HG03095 (cell line): Measurements from ENCODE around the gene TBC1D14.

ENCODE experiments used
- ATAC-seq: cut with Tn5 transposase; IDR thresholded peaks from one replicate; pipeline ENCODE4 v1.9.1; 2021; ENCODE audit warnings: moderate library complexity; ENCODE audit not compliant: unreplicated experiment

The TBC1D14 gene

DNA sequence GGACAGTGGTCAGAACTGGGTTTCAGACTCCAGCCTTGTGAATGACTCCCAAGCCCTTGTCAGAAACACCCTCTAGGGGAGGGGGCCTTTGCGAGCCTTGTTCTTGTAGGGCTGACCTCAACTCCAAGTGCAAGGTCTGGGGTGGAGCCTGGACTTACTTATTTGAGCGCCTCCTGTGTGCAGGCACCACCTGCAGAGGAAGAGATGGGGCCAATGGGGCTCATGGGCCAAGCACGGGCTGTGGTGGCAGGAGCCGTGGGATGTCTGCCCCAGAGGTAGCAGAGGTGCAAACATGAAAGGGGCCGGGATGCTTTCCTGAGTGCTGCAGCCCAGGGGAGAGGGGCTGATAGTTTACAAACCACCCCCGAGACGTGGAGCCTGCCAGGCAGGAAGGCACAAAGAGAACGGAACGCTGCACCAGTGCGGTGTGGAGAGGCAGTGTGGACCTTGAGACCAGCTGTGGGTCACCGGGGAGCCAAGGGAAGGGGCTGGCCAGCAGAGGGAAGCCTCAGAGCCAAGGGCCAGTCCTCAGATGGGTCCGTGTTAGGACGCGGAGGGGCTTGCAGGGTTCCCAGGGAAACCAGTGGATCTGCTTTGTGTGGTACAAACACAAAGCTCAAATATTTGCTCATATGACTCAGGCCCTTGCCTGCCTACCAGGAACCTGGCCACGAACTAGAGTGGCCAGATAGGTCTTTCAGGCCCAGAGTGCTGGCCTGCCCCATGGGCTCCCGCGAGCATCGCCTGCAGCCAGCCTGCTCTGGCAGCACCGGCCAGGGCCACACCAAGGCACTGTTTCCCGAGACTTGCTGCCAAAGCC is 124.8 kb downstream of the TBC1D14 start:
- no peak for ATAC-seq

DNA sequence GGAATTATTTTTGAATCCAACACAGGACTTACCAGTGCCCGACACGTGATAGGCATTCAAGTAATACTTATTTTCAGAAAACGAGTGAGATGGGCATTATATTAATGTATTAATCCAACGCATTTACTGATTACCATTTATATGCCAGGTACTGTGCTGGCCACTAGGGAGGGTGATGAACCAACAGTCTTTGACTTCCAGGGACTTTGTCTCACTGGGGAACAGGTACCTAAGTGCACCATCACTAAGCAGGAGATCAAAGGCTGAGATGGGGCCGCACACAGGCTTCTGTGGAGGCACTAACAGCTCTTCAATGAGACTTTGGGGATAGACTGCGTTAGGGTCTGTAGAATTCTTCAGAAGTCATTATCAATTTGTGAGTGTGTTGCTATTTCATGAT is 127.8 kb downstream of the TBC1D14 start:
- no peak for ATAC-seq

DNA sequence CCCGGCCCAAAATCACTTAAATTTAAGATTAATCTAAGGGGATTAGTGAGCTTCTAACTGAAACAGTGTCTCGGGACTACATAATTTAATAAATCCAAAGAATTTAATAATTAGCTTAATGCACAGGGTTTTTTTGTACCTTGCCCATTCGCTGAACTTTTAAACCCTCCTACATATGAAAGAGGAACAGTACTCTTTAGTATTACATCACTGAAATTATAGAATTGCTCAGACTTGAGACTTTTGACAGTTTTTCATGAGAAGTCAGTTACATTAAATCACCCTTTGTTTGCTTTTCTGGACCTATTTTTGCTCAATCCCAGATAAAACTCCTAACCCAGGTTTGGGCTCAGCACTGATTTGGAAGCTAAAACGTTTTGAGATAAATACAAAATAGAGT is 131.1 kb downstream of the TBC1D14 start:
- ATAC-seq: no peak

DNA sequence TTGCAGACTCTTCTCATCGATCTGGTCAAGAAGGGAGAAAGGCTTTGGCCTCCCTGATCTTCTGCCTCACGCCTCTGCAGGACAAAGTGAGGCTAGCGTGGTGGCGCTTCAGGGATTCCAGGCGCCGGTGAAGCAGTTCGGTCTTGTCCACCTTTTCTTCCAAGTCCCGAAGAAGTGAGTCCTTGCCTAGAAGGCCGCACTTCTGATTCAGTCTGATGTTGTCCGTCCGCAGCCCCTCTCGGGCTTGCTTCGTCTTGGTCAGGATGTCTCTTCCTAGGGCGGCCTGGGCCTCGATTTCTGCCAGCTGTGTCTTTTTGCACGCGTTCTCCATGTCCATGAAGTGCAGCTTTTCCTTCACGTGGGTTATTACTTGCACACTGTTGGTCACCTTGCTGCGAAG is 131.6 kb downstream of the TBC1D14 start:
- no peak for ATAC-seq

DNA sequence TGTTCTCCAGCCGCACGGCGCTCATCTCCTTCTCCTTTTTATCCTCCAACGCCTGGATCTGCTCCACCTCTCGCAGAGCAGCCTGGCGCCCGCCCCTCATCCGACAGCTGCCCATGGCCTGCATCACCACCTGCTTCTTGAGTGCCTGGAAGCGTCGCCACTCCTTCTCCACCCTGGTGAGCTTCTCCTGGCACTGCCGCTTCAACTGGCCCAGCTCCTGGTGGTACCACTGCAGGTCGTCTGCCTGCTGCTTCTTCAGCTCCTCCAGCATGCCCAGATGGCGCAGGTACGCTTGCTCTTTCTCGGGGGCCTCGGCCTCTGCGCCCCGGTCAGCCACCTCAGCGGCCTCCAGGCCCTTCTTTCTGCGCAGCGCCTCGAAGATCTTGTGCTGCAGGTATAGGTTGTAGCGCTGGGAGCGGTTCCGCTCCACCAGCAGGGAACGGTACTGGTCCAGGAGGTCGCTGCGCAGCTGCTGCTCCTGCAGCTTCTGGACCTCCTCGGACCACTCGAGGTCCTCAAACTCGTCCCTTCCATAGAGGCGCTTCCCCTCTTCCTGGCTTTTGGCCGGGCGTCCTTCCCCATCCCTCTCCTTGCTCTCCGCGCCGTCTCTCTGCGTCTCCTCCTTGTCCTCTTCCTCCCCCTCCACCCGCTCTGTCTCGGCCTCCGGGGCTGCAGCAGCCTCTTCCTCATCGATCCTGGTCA is 132.3 kb downstream of the TBC1D14 start:
- ATAC-seq: peak; percentile 1

DNA sequence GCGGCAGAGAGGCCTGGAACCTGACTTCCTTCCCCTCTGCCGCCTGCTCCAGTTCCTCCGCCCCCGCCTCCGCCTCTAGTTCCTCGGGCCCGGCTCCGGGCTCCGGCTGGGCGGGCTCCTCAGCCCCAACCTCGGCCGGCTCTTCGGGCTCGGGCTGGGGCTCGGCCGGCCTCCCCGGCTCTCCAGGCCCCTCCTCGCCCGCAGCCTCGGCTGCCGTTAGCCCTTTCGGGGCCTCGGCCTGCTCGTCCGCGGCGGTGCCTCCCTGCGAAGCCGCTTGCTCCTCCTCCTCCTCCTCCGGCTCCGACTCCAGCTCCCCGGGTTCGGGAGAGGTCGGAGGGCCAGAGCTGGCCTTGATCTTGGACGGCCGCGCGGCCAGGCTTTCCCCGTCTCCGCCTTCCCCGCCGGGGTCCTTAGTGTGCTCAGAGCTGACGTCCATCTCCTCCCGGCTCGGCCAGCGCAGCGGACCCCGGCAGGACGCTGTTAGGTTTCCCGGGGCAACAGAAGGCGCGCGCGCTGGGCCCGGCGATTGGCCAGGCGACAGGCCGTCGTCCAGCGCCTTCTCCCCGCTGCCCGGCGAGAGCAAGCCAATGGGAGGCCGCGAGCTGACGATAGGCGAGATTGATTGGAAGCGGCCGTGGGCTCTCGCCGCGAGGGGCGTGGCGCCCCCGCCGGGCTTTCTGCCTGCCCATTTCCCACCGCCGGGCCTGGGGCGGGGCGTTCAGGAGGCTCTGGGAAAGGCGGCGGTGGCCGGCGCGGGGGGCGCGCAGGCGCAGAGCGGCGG is 133.1 kb downstream of the TBC1D14 start:
- ATAC-seq: peak; percentile 78

DNA sequence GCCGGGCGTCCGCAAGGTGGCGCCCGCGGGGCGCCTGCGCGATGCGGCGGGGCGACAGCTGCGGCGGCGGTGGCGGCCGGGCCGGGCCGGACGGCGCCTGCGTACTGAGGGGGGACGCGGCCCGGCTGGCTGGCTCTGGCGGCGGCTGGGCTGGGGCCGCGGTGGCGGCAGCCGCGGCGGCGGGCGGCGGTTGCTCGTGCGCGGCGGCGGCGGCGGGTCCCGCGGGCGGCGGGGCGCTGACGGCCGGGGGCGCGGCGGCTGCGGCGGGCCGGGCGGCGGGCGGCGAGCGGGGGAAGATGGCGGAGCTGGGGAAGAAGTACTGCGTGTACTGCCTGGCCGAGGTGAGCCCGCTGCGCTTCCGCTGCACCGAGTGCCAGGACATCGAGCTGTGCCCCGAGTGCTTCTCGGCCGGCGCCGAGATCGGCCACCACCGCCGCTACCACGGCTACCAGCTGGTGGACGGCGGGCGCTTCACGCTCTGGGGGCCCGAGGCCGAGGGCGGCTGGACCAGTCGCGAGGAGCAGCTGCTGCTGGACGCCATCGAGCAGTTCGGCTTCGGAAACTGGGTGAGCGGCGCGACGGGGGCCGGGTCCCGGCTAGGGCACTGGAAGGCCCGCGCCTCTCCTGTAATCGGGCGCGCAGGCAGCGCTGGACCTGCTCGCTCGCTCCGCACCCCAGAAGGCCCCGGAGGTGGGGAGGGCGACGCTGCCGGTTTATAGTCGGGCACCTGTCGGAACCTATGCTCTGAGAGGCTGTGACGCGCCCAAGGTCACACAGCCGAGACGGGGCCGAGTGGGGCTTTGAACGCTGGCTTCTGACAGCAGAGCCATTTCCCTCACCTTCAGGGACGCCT is 133.9 kb downstream of the TBC1D14 start, which contains the start of gene TADA2B:
Gene TADA2B, plus strand, starts transcription at position 89 of the 853 bp plus-strand sequence. Its CDS starts 208 bp downstream, at position 297.
- ATAC-seq: peak; percentile 16

DNA sequence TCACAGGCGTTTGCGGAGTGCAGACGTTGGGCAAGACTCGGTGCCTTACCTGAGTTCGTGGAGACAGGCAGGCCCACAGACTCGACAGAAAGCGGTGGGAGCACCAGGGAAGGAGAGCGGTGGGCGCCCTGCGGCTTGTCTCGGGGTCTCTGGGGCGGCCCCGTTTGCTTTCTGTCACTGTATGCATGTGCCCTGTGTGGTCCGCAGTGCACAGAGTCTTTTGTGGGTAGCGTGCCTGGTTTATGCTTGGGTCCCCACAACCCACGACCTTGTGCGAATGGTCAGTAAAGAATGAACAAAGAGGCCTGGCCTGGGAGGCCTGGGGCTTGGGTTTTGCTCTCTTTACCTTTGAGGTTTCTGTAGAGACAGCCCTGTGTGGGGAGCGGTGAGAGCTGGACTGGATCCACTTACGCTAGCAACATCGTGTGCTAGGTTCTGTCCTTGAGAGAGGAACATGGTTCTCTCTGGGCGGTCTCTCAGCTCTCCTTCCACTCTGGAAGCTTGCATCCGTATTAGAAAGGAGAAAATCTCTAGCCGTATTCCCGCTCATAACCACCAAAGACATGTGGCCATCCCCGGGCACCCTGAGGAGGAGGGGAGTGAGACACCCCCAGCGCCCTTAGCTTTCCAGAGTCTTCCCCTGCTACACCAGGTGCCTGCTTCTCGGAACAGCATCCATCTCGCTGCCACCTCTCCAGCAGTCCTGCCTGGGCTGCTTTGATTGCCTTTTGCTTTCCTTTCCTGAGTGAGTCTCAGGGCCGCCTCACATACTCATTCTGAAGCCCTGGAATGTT is 134.7 kb downstream of the TBC1D14 start:
- no peak for ATAC-seq

DNA sequence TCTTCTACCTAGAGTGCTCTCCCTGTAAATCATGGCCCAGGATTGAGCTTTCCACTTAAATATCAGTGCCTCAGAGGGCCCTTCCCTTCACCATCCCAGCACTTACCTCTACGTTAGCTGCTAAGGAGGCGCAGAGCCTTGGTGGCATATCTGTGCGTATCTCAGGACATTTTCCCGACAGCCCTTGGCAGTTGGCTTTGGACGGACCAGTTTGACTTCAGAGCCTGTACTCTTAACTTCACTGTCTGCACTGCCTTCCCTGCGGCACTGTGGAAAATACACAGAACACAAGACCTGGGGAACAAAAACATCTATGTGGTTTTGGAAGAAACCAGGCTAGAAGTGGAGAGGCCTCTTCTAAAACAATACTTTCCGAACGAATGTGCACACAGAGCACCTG is 135.9 kb downstream of the TBC1D14 start:
- ATAC-seq: no peak

DNA sequence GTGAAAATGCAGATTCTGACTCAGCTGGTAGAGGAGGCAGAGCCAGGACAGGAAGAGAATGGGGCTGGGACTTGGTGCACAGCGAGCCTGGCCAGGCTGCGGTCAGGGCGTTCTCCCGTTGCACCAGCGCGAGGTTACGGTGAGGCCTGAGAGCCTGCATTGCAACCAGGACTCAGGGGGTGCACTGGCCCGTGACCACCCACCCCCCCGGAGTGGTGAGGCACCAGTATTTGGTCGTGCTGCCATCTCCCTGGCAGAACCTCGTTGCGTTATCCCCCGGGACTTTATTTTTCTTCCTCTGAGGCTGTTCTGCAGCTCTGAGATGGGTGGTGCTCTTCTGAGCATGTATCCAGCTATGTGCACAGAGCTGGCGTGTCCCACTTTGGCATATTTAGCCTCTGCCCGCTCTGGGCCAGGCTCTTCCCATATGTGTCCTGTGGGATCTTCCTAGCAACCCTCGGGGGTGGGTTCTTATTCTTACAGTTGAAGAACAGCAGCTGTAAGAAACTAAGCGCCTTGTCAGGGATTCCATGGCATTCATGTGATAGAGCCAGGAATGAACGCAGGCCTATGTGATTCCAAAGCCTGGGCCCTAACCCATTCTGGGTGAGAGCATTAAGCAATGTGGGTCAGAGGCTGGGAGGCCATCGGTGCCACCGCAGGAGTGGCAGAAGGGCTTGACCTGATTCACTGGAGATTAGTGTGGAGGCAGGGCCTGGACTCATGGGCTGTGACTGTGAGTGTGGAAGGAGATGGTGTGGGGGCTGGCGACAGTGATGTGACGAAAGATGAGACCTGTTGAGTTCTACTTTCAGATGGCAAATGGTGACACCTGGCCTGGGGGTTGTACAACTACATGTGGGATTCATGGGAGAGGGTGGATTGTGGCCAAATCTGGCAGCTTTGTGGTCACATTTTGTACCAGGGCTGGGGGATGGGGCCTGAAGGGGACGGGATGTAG is 136.6 kb downstream of the TBC1D14 start:
- ATAC-seq: no peak

DNA sequence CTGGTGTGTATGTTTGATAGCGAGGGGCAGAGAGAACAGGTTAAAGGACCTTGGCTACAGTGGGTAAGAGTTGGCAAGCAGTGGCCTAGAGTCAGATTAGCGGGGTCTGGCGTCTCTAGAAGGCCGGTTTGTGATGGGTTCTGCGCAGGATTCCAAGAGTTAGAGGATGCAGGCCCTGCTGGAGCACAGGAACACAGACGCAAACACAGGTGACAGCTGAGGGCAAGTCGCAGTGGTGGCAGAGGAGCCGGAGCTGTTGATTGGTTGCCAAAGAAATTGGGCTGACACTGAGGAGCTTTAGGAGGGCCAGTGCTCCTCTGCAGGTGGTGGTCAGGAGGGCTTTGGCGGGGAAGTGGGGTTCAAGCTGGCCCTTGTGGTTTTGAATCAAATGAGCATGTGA is 137.3 kb downstream of the TBC1D14 start:
- ATAC-seq: no peak

DNA sequence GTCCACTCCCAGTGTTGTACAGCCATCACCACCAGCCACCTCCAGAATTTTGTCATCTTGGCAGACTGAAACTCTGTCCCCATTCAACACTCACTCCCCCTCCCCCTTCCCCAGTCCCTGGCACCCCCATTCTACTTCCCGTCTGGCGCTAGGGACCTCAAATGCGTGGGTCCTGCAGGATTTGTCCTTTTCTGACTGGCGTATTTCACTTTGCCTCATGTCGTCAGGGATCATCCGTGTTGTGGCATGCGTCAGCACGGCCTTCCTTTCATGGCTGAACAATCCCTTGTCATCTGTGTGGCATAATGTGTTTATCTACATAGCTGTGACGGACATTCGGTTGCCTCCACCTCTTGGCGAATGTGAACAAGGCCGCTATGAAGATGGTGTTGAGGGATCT is 139.0 kb downstream of the TBC1D14 start:
- no peak for ATAC-seq

DNA sequence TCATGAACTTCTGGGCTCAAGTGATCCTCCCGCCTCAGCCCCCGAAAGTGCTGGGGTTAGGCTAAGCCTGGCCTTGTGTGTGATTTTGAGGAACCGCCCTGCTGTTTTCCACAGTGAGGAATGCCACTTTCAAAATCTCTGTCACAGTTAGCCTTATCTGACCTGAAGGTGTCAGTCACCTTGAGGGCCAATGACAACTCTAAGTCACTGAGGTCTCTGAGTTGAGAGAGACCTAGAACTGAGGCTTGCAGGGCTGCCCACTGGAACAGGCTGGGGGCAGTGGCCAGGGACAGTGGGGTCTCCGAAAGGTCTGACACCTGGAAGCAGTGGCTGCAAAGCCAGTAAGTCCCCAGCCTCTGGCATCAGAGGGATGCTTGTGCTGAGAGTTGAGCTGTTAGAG is 139.7 kb downstream of the TBC1D14 start:
- ATAC-seq: no peak

DNA sequence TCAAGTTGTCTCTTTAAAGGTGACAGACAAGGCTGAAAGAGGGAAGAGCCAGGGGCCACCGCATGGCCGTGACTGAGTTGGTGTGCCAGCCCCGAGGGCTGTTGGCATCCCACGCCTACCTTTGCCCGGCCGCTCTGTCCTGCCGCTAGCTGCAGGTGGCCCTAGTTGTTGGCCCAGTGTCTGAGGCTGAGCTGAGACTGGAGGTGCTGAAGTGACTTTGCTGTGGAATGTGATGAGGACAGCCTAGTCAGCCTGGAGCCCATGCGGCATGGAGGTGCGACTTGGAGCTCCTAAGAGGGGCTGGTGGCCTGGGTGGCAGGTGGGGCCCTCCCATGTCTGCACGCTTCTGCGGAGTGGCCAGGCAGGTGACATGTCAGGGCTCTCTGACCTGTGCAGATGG is 140.1 kb downstream of the TBC1D14 start:
- no peak for ATAC-seq

DNA sequence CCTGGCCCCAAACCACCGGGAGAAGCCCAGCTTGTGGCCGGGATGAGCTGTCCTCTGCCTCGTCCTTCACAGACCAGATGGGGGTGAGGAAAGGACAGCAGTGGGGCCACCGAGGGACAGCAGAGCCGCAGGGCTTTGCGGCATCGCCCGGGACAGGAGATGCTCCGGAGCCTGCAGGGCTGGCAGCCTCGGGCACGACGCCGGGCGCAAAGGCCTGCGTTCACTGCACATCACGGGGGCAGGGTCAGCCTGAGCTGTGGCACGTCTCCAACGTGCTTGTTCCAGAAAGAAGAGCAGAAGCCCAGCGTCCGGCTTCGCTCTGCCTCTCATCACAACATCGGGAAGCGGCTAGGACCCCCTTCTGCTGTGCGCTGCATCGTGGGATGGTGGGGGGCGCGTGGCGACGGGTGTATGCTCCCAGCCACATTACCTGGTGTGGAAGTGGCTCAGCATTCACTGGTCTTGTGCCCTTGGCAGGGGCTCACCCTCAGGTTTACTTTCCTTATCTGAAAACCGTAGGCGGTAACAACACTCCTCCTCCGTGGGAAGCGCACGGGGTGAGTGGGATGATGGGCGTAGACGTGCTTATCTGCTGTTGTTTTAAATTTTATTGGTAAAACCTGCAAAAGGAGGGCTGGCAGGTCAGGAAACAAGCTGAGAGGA is 141.0 kb downstream of the TBC1D14 start:
- no peak for ATAC-seq

DNA sequence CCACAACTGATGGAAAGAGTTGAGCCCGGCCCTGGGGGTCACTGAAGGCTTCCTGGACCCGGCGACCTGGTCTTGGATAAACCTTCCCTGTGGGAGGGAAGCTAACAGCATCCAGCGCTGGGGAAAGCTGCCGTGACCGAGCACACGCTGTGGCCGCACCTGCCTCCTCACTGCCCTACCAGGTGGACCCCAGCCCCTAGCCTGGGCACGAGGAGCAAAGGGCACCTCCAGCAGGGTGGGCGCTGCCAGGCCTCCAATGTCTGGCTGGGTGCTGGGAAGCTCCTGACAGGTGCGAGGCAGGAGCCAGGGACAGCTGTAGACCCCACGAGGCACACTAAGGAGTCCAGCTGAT is 141.5 kb downstream of the TBC1D14 start:
- no peak for ATAC-seq

DNA sequence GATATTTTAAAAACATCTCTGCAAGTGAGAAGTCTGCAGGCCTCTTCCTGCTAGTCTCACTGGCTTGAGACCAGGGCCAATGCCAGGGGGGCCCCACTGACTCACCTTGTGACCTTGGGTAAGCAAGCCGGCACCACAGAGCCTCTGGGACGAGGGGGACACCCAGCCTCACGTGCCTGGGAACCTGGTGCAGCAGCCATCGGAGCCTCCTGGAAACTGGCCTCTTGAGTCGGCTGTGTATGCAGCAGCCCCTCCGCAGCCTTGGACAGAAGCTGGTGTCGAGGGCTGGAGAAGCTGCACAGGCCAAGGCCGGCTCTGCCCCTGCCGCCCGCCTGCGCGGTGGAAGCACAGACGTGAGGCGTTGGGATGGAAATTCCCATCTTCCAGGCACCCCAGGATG is 142.3 kb downstream of the TBC1D14 start:
- no peak for ATAC-seq

DNA sequence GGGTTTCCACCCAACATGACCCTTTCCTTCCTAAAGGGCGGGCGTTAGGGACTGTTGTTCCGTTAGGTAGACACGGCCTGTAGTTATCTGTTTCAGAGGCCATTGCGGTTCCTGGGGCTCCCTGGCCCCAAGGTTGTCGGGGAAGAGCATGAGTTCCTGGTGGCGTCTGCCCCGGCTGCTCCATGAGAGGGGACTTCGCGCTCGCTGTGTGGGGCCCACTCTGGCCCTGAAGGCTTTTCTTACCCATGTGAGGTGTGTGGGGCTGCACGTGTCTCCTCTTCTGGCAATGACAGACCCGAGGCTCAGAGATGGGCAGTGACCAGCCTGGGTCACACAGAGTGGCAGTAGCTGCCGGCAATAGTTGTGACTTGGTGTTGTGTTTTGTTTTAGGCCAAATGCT is 142.7 kb downstream of the TBC1D14 start:
- ATAC-seq: no peak
